GM06990 (cell line): ENCODE data around the gene GRAMD2B.

Experiments used
- DNase-seq: peaks from one replicate; pipeline ENCODE4 v3.0.0-alpha.2; 2011; ENCODE audit not compliant: insufficient read length; ENCODE audit errors: extremely low read depth
- H3K27me3 ChIP-seq: replicated peaks from 2 replicates; pipeline ENCODE4 v1.6.0; 2011; ENCODE audit warnings: low read length; ENCODE audit not compliant: control insufficient read depth, insufficient read depth
- H3K36me3 ChIP-seq: 2 replicates; pipeline ENCODE4 v1.5.1; 2011; ENCODE audit warnings: low read length; ENCODE audit not compliant: control insufficient read depth, insufficient read depth
- H3K4me3 ChIP-seq: replicated peaks from 2 replicates; pipeline ENCODE4 v1.5.1; 2011; ENCODE audit warnings: low read depth, mild to moderate bottlenecking, control low read depth, low read length
- TF ChIP-seq, protein P1 (sequence below): IDR thresholded peaks from 2 replicates; pipeline ENCODE4 v1.5.1; 2011; ENCODE audit warnings: low read length, control low read depth, mild to moderate bottlenecking, inconsistent platforms; ENCODE audit not compliant: insufficient read depth, poor library complexity, severe bottlenecking

GRAMD2B gene

DNA sequence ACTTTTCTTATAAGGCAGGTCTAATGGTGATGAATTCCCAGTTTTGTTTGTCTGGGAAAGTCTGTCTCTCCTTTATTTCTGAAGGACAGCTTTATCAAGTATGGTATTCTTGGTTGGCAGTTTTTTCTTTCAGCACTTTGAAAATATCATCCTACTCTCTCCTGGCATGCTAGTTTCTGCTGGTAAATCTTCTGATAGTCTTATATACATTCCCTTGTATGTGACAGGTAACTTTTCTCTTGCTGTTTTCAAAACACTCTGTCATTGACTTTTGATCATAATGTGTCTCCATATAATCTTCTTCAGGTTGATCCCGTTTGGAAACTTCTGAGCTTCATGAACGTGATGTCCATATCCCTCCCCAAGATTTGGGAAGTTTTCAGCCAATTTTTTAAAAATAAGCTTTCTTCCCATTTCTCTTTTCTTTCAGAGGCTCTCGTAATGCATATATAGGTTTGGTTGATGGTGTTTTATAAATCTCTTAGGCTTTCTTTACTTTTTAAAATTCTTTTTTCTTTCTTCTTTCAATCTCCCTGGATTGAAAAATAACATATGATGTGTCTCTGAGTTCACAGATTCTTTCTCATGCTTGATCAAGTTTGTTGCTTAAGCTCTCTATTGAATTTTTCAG, 22.5 kb upstream of the GRAMD2B start:
- TF ChIP-seq, protein P1, sequence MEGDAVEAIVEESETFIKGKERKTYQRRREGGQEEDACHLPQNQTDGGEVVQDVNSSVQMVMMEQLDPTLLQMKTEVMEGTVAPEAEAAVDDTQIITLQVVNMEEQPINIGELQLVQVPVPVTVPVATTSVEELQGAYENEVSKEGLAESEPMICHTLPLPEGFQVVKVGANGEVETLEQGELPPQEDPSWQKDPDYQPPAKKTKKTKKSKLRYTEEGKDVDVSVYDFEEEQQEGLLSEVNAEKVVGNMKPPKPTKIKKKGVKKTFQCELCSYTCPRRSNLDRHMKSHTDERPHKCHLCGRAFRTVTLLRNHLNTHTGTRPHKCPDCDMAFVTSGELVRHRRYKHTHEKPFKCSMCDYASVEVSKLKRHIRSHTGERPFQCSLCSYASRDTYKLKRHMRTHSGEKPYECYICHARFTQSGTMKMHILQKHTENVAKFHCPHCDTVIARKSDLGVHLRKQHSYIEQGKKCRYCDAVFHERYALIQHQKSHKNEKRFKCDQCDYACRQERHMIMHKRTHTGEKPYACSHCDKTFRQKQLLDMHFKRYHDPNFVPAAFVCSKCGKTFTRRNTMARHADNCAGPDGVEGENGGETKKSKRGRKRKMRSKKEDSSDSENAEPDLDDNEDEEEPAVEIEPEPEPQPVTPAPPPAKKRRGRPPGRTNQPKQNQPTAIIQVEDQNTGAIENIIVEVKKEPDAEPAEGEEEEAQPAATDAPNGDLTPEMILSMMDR: no peak
- Histone ChIP-seq H3K27me3 (no peaks in the 10 kb centered on the region), H3K4me3 (no peak overlapping the region), H3K36me3 (no peaks in the 10 kb centered on the region)
- no peak for DNase-seq

DNA sequence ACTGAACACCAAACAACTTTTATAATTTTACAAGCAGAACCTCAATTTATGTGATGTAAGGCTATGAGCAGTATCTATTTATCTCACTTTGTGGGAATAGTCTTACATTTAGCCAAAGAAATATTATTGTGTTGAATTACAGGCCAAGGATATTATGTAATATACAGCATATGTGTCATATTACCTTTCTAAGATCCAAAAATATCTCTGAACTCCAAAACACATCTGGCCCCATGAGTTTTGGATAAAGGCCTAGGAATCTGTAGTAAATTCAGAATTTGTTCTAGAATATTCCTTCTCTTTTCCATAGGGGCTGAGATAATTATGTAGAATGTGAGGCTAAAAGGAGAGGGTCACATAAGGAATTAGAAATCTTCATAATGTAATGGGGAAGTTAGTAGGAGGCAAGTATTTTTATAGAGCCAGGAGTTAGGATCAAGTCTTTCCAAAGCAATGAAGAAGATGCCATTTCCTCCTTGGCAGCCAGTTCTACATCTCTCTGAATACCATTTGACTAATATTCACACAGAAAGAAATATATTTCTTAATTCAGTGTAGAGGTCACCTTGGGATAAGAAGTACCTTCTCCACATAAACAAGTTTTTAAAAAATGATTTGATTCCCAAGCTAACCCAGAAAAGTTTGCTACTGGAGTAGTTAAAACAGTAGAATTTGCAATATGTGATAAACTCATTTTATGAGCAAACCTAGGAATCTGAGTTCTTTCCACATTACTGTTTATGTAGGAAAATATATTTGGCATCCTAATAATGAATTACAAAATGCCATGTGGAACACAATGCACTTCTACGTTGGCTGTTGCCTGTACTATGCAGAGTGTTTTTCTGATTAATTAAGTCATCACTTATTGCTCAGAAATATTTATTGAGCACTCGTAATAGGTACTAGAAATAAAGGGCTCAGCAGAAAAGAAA, 20.3 kb upstream of the GRAMD2B start:
- Histone ChIP-seq H3K36me3 (no peaks in the 10 kb centered on the region), H3K27me3 (no peaks in the 10 kb centered on the region), H3K4me3 (no peak overlapping the region)
- TF ChIP-seq, protein P1: no peak
- no peak for DNase-seq

DNA sequence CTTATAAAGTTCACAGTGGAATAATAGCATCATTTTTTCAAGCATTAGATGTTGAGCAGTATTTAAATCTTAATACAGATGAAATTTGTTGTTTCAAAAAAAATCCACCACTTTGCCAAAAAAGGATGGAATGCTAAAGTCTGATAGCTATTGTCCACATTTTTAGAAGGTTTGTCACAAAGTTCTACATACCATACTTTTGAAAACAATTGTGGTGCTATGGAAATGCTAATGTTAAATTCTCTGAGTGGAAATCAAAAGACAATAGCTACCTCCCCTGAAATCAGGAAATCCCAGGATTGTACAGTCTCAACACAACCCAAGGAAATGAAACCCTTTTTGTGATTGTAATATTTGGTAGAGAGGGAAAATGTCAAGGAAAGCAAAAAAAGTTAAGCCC, 19.3 kb upstream of the GRAMD2B start:
- DNase-seq: no peak
- Histone ChIP-seq H3K36me3 (no peaks in the 10 kb centered on the region), H3K27me3 (no peaks in the 10 kb centered on the region), H3K4me3 (no peak overlapping the region)
- TF ChIP-seq, protein P1: no peak

DNA sequence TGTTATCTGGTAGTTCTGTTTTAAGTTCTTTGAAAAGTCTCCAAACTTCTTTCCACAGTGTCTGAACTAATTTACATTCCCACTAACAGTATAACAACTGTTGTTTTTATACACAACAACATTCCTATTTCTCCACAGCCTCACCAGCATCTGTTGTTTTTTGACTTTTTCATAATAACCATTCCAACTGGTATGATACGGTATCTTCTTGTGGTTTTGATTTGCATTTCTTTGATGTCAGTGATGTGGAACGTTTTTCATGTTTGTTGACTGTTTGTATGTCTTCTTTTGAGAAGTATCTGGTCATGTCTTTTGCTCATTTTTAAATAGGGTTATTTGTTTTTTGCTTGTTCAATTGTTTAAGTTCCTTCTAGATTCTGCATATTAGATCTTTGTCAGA, 12.6 kb upstream of the GRAMD2B start:
- TF ChIP-seq, protein P1: no peak
- no peak for DNase-seq
- Histone ChIP-seq H3K36me3 (no peaks in the 10 kb centered on the region), H3K27me3 (no peaks in the 10 kb centered on the region), H3K4me3 (no peak overlapping the region)

DNA sequence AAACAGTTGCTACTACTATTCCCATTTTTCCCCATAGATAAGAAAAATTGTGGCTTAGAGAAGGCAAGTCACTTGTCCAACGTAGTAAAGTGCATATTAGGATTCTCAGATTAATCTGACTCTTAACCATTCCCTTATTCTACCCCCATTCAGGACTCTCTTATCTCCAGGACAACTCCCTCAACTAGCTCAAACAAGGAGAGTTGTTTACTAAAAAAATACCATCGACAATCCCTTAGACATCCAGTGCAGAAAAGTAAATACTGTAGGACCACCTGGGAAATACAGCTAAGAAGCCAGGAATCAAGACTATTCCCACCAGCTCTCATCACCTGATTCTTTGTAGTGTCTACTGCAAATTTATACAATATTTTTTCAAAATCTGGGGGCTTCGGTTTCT, 9.4 kb upstream of the GRAMD2B start:
- no peaks in the 10 kb centered on the region for H3K27me3 ChIP-seq
- no peak overlapping the region for H3K4me3 ChIP-seq
- TF ChIP-seq, protein P1: no peak
- no peak for DNase-seq
- H3K36me3 ChIP-seq: no peaks in the 10 kb centered on the region
